Measurements from ENCODE around the gene ZNF598. TPM values are rescaled to one million over a fixed set of nuclear protein-coding genes. Genes with fewer than 3 reads are reported as not detected.
"Not testable (repeated sequence)": the region's sequence is repeated elsewhere in the genome, so short reads cannot be mapped to it uniquely, and the experiment has no call there.

ZNF598 gene
- total RNA-seq, 1 donor from 2014 or later = 22.8 TPM

DNA sequence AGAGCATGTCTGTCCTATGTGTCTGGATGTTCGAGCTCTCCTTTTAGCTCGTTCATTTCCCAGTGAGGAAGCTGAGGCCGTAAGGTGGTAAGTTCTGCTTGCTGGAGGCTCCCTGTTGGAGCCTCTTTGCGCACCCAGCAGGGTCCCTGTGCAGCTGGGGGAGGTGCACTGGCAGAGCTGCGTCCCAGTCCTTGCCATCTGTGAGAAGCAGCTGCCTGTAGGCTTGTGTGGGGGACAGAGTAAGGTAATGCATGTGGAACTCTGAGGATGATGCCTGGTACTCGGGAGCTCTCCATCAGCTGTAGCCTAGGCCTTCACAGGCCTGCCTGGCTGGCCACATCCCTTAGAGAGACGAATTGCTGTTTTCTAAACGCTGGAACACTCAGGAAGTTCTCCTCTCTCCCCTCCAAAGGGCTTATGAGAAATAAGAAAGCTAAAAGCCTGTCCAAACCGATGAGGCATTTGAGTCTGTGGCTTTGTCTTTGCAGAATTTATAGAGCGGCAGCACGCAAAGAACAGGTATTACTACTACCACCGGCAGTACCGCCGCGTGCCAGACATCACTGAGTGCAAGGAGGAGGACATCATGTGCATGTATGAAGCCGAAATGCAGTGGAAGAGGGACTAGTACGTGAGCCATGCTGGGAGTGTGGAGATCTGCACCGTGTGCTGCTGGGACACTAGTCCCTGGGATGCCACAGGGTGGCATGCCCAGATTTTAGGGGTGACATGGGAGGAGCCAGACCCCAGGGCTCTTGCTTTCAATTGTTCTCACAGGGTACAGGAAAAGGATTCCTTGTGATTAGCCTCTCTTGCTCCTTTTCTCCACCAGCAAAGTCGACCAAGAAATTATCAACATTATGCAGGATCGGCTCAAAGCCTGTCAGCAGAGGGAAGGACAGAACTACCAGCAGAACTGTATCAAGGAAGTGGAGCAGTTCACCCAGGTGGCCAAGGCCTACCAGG, 48.7 kb downstream of the ZNF598 start:
- DNase-seq (ENCODE audit: low read depth, low spot score) = no peak

DNA sequence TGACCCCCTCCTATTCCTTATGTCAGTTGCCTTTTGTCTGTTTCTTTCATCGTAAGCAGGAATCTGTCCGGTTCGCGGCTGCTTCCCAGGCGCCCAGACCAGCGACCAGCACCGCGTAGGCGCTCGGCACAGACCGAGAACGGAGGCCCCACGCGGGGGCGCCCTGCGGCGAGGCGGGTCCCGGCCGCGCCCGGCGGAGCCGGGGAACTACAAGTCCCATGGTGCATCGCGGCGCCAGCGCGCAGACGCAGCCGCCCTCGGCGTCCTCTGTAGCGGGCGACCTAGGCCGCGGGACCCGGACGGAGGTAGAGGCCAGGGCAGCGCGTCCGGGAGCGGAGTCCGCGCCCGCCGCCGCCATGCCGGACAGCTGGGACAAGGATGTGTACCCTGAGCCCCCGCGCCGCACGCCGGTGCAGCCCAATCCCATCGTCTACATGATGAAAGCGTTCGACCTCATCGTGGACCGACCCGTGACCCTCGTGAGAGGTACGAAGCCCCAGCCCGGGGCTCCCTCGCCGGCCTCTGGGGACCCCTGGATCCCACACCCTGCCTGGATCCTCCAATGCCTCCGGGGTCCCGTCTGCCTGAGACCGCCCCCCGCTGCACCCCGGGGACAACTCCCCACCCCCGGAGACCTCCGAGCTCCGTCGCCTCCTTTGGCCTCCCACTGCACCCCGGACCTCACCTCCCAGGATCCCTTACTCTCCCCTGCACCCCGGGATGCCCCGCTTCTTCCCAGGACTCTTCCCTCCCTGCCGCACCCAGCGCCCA, 50.2 kb downstream of the ZNF598 start, which contains the start of gene NDUFB10:
Gene NDUFB10 (plus strand): TSS at position 270 of the 771 bp plus-strand sequence. CDS start 87 bp downstream, at position 357.
- no peak for DNase-seq (ENCODE audit: low read depth, low spot score)

DNA sequence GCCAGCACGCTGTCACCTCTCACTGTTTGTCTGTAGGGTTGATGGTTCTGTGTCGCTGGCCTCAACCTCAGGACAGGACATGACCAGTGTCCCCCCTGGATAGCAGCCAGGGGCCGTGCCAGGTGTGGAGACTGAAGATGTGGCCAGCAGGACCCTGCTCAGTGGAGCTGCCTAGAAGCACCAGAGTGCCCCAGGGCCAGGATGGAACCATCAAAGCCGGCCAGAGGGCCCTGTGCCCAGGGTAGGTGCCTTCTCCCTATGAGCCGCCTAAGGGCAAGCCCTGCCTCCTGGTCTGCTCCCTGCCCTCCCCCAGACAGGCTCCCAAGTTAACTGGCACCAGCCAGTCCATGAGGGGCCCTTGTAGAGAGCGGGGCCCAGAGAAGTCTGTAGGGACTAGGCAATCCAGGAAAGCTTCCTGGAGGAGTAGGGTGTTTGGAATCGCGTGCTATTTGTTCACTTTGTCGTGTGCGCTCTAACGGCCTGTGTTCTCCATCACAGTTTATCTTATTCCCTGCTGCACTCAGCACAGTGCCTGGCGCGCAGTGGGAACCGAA, 50.8 kb downstream of the ZNF598 start:
- no peak for DNase-seq (ENCODE audit: low read depth, low spot score)

DNA sequence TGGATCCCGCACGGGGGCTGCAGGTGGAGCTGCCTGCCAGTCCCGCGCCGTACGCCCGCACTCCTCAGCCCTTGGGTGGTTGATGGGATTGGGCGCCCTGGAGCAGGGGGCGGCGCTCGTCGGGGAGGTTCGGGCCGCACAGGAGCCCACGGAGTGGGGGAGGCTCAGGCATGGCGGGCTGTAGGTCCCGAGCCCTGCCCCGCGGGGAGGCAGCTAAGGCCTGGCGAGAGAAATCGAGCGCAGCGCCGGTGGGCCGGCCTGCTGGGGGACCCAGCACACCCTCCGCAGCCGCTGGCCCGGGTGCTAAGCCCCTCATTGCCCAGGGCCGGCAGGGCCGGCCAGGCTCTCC, 51.5 kb downstream of the ZNF598 start:
- not testable (repeated sequence) for DNase-seq (ENCODE audit: low read depth, low spot score)

DNA sequence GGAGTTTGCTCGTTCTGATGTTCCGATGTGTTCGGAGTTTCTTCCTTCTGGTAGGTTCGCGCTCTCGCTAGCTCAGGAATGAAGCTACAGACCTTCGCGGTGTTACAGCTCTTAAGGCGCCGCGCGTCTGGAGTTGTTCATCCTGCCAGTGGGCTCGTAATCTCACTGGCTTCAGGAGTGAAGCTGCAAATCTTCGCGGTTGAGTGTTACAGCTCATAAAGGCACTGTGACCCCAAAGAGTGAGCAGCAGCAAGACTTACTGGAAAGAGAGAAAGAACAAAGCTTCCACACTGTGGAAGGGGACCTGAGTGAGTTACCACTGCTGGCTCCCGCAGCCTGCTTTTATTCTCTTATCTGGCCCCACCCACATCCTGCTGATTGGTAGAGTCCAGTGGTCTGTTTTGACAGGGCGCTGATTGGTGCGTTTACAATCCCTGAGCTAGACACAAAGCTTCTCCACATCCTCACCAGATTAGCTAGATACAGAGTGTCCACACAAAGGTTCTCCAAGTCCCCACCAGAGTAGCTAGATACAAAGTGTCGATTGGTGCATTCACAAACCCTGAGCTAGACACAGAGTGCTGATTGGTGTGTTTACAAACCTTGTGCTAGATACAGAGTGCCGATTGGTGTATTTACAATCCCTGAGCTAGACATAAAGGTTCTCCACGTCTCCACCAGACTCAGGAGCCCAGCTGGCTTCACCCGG, 52.0 kb downstream of the ZNF598 start:
- not testable (repeated sequence) for DNase-seq (ENCODE audit: low read depth, low spot score)

DNA sequence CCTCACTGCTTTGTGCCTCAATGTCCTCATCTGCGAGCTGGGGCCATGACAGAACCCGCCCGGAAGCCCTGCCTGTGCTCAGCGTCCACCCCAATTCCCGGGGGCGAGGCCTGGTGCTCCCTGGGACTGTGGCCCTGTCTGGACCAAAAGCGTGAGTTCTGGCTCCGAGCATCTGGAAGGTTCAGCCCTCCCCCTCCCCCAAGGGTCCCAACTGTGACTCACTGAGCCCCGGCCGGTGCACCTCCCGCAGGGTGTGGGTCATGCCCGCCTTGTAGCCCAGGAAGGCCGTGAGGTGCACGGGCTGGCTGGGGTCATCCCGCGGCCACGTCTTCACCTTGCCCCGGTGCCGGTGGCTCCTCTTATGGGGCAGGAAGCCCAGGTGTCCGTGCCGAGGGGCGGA, 55.9 kb downstream of the ZNF598 start:
- no peak for DNase-seq (ENCODE audit: low read depth, low spot score)

DNA sequence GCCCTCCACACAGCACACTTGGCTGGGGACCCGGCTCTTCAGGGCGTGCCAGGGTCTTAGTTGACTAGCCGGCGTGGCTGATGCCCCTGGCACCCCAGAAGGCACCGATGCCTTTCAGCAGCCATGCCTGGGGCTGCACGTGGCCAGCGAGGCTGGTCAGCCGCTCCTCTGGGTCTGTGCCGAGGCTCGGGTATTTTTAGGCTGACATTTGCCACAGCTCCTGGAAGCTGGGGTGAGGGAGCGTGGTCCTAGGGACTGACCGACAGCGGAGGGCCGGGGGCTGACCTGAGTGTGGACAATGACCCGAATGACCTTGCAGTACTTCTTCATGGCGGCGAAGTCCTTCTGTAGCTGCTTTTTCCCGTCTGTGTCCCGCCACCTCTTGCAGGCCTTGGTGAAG, 59.1 kb downstream of the ZNF598 start:
- no peak for DNase-seq (ENCODE audit: low read depth, low spot score)

DNA sequence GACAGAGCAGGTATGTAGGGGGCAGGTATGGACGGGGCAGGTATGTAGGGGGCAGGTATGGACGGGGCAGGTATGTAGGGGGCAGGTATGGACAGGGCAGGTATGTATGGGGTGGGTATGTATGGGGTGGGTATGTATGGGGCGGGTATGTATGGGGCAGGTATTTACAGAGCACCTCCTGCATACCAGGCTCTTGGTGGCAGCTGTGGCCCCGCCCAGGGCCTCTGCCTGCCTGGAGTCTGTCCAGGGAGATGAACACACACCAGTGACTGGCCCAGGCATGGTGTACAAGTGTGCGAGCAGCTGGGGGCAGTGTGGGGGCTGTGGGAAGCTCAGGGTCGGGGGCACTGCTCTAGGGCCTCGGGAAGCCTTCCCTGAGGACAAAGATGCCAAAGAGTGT, 59.6 kb downstream of the ZNF598 start:
- DNase-seq (ENCODE audit: low read depth, low spot score) = no peak

DNA sequence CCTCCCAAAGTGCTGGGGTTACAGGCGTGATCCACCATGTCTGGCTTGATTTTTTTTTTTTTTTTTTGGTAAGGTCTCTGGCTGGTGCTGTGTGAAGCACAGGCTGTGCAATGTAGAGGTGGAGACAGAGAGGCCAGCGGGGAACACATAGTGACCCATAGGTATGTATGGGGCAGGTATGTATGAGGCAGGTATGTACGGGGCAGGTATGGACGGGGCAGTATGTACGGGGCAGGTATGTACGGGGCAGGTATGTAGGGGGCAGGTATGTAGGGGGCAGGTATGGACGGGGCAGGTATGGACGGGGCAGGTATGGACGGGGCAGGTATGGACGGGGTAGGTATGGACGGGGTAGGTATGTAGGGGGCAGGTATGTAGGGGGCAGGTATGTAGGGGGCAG, 60.1 kb downstream of the ZNF598 start:
- DNase-seq (ENCODE audit: low read depth, low spot score) = no peak

Other genes starting within 250 kb of the ZNF598 start
- 53.0 and 58.7 TPM in 2 replicates for gene NME3, start 238.3 kb downstream of the ZNF598 start, total RNA-seq
- 5.9 and 7.1 TPM in 2 replicates for gene EME2, start 237.0 kb downstream of the ZNF598 start, total RNA-seq
- gene MRPS34, start 236.7 kb downstream of the ZNF598 start, total RNA-seq = 91.0 and 100 TPM in 2 replicates
- 39.4 and 44.8 TPM in 2 replicates for gene SPSB3, start 227.2 kb downstream of the ZNF598 start, total RNA-seq
- gene NUBP2, start 226.9 kb downstream of the ZNF598 start, total RNA-seq = 74.5 and 77.8 TPM in 2 replicates
- gene IGFALS, start 216.1 kb downstream of the ZNF598 start, total RNA-seq = not detected in 2 replicates
- 76.2 and 78.9 TPM in 2 replicates for gene HAGH, start 183.0 kb downstream of the ZNF598 start, total RNA-seq
- 91.9 and 93.0 TPM in 2 replicates for gene FAHD1, start 182.6 kb downstream of the ZNF598 start, total RNA-seq
- 0.40 TPM in 1 of 2 replicates, not detected in the other for gene MEIOB, start 137.7 kb downstream of the ZNF598 start, total RNA-seq
- not detected in 2 replicates for gene HS3ST6, start 91.4 kb downstream of the ZNF598 start, total RNA-seq
- gene MSRB1, start 66.6 kb downstream of the ZNF598 start, total RNA-seq = 10.9 and 11.1 TPM in 2 replicates
- not detected in 2 replicates for gene RPL3L, start 55.1 kb downstream of the ZNF598 start, total RNA-seq
- 169 and 200 TPM in 2 replicates for gene NDUFB10, start 50.3 kb downstream of the ZNF598 start, total RNA-seq
- gene RPS2, start 45.0 kb downstream of the ZNF598 start, total RNA-seq = 2,313 and 4,514 TPM in 2 replicates
- not detected in 2 replicates for gene RNF151, start 43.0 kb downstream of the ZNF598 start, total RNA-seq
- 59.4 and 61.9 TPM in 2 replicates for gene TBL3, start 37.8 kb downstream of the ZNF598 start, total RNA-seq
- gene NOXO1, start 28.4 kb downstream of the ZNF598 start, total RNA-seq = 0.07 and 0.13 TPM in 2 replicates
- gene GFER, start 25.6 kb downstream of the ZNF598 start, total RNA-seq = 13.5 and 21.1 TPM in 2 replicates
- 1.8 and 5.6 TPM in 2 replicates for gene SYNGR3, start 19.9 kb downstream of the ZNF598 start, total RNA-seq
- 0.33 and 0.46 TPM in 2 replicates for gene NPW, start 10.0 kb upstream of the ZNF598 start, total RNA-seq
- 53.2 and 76.2 TPM in 2 replicates for gene NHERF2, start 17.1 kb upstream of the ZNF598 start, total RNA-seq
- 48.6 and 48.9 TPM in 2 replicates for gene NTHL1, start 38.0 kb upstream of the ZNF598 start, total RNA-seq
- gene TSC2, start 38.2 kb upstream of the ZNF598 start, total RNA-seq = 35.1 and 47.5 TPM in 2 replicates
- 35.4 and 39.8 TPM in 2 replicates for gene PKD1, start 126.1 kb upstream of the ZNF598 start, total RNA-seq
- gene RAB26, start 138.8 kb upstream of the ZNF598 start, total RNA-seq = 0.46 and 1.1 TPM in 2 replicates
- gene TRAF7, start 146.0 kb upstream of the ZNF598 start, total RNA-seq = 88.8 and 95.7 TPM in 2 replicates
- gene CASKIN1, start 186.8 kb upstream of the ZNF598 start, total RNA-seq = 0.04 and 0.26 TPM in 2 replicates
- gene MLST8, start 195.6 kb upstream of the ZNF598 start, total RNA-seq = 26.4 and 32.1 TPM in 2 replicates
- gene BRICD5, start 201.0 kb upstream of the ZNF598 start, total RNA-seq = 1.1 and 6.5 TPM in 2 replicates
- gene PGP, start 205.0 kb upstream of the ZNF598 start, total RNA-seq = 19.3 and 25.8 TPM in 2 replicates
- 30.3 and 34.0 TPM in 2 replicates for gene E4F1, start 213.8 kb upstream of the ZNF598 start, total RNA-seq
- gene DNASE1L2, start 226.6 kb upstream of the ZNF598 start, total RNA-seq = 0.26 and 0.85 TPM in 2 replicates
- 35.1 and 35.3 TPM in 2 replicates for gene ECI1, start 241.8 kb upstream of the ZNF598 start, total RNA-seq